Fibroblast of skin of right biceps (primary cell): ENCODE results near the gene DUSP14.

ENCODE experiments used
- DNase-seq: peaks from one replicate; pipeline ENCODE4 v3.0.0-alpha.2; 2013

The DUSP14 gene

GRCh38 chr17:37517881-37518280 is 28.2 kb downstream of the DUSP14 start:
- DNase-seq: no peak

GRCh38 chr17:37518826-37519225 is 29.1 kb downstream of the DUSP14 start:
- DNase-seq: no peak

GRCh38 chr17:37519251-37519985 is 29.7 kb downstream of the DUSP14 start:
- DNase-seq: peak; percentile 45

- no peak for DNase-seq
Observed at GRCh38 chr17:37520174-37520573, 30.5 kb downstream of the DUSP14 start.

- DNase-seq: no peak
Observed at GRCh38 chr17:37521821-37522220, 32.1 kb downstream of the DUSP14 start.

- DNase-seq: no peak
Observed at GRCh38 chr17:37523715-37524219, 34.1 kb downstream of the DUSP14 start.

GRCh38 chr17:37527249-37527851 is 37.7 kb downstream of the DUSP14 start:
- DNase-seq: peak; percentile 55

- peak; percentile 41 for DNase-seq
Observed at GRCh38 chr17:37530420-37530819, 40.7 kb downstream of the DUSP14 start.

- DNase-seq: no peak
Observed at GRCh38 chr17:37532756-37533155, 43.1 kb downstream of the DUSP14 start.

- DNase-seq: no peak
Observed at GRCh38 chr17:37535906-37536305, 46.2 kb downstream of the DUSP14 start.

GRCh38 chr17:37538981-37539659 is 49.4 kb downstream of the DUSP14 start:
- no peak for DNase-seq

- peak; percentile 78 for DNase-seq
Observed at GRCh38 chr17:37541880-37542660, 52.4 kb downstream of the DUSP14 start.

GRCh38 chr17:37543637-37544052 is 54.0 kb downstream of the DUSP14 start:
- DNase-seq: no peak

- DNase-seq: no peak
Observed at GRCh38 chr17:37545486-37545885, 55.8 kb downstream of the DUSP14 start.

- DNase-seq: peak; percentile 13
Observed at GRCh38 chr17:37546302-37546701, 56.6 kb downstream of the DUSP14 start.

GRCh38 chr17:37547986-37548385 is 58.3 kb downstream of the DUSP14 start:
- DNase-seq: no peak

GRCh38 chr17:37551788-37552187 is 62.1 kb downstream of the DUSP14 start:
- no peak for DNase-seq

- no peak for DNase-seq
Observed at GRCh38 chr17:37553401-37553966, 63.8 kb downstream of the DUSP14 start.

- no peak for DNase-seq
Observed at GRCh38 chr17:37555386-37555785, 65.7 kb downstream of the DUSP14 start.

GRCh38 chr17:37557482-37557881 is 67.8 kb downstream of the DUSP14 start:
- DNase-seq: no peak

GRCh38 chr17:37558299-37558698 is 68.6 kb downstream of the DUSP14 start:
- no peak for DNase-seq

GRCh38 chr17:37562016-37562745 is 72.5 kb downstream of the DUSP14 start:
- no peak for DNase-seq
